Activated CD4-positive, alpha-beta T cell treated with anti-CD3 and anti-CD28 coated beads for 1 hour (primary cell): ENCODE measurements around the gene TBC1D2B.
A peak's percentile ranks its signal among the peaks of the same experiment; 100 is the strongest.

Source experiments
- DNase-seq: peaks from one replicate; pipeline ENCODE4 v3.0.0-alpha.2; 2020

The TBC1D2B gene

DNA sequence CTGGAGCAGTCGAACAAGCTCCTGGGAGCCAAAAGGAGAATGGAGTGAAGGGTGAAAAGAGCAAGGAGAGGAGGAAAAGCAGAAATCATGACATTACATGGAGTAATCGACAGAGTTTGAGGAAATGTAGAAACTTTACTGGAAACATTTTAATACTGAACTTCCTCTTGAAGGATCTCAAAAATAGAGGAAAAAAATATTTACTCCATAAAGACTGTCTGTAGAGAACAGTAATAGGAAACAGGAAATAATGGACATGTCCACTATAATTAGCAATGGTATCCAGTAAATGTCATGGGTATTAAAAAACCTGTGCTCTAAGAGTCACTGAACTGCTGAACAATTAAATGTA lies 53.0 kb downstream of the TBC1D2B start:
- no peak for DNase-seq

- DNase-seq: no peak
Measured at GRCh38 chr15:78023865-78024518, 53.5 kb downstream of the TBC1D2B start.

GRCh38 chr15:78023081-78023665 lies 54.3 kb downstream of the TBC1D2B start:
- DNase-seq: no peak

DNA sequence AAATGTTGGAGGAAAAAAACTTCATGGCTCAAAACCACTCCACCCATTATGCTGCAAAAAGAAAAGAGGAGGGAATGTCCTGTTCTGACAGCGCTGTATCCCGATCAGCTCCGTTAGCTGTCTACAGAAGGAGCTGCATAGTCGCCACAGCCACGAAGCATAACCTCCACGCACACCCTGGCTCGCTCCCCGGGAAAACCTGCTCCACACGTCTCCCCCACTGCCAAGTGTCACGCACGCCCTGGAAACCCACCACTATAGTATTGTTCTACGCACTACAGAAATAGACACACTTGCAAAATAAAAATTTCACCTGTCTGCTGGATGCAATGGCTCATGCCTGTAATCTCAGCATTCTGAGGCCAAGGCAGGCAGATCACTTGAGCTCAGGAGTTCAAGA lies 55.8 kb downstream of the TBC1D2B start:
- no peak for DNase-seq

GRCh38 chr15:78020007-78020406 lies 57.5 kb downstream of the TBC1D2B start:
- DNase-seq: no peak

GRCh38 chr15:78018946-78019644 lies 58.4 kb downstream of the TBC1D2B start:
- DNase-seq: no peak

DNA sequence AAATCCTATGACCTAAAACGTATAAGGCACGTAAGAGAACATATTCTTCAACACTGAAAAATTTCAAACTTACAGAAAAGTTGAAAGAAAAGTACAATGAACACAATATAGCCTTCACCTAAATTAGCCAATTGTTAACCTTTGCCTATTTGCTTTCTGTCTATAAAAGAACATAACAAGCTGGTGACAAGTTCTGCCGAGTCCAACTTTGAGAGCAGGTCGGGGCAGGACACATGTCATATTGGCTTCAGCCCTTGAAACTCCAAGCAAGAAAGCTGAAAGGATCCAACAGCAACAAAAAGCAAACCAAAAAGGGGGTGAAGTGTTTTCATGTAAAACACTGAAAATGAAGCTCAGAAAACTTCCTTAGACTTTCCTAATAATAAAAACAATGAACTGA lies 59.1 kb downstream of the TBC1D2B start:
- DNase-seq: no peak

GRCh38 chr15:78016860-78017259 lies 60.7 kb downstream of the TBC1D2B start:
- no peak for DNase-seq

DNA sequence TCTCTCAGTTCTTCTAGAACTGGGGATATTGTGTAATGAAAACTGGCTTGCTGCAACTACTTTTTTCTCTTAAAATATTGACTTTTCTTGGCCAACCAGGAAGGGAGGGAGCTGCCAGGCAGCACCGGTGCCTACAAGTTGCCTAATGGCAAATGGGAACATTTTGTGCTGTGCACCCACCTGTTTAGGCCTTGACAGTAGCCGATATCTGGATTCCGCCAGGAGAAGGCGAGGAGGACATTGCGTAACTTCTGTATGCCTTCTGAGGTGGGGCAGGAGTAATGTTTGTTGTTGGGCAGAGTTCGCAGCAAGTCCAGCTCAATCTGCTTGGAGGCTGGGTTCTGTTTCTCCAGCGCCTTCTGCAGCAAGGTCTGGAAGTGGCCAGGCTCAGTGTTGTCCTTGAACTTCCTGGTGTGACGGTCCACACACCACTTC lies 64.9 kb downstream of the TBC1D2B start:
- DNase-seq: no peak

DNA sequence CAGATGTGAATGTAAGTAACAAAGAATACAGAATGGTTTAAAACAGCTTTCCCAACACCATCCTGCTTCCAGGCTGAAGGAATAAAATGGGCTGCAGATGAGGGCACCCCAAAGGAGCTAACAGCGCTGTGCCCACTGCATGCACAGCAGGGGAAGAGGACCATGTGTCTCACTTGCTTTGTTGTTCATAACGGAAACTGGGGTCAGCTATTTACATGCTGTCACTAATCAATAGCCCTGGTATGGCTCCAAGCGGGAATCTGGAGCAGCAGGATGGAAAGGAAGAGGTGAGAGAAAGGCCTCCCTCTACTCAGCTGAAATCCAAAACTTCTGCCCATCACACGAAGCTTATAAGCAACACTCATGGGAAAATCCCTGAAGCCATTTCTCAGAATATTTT lies 67.4 kb downstream of the TBC1D2B start:
- no peak for DNase-seq

- no peak for DNase-seq
Measured at GRCh38 chr15:78007964-78008886, 69.3 kb downstream of the TBC1D2B start.

GRCh38 chr15:78007211-78007931 lies 70.1 kb downstream of the TBC1D2B start:
- no peak for DNase-seq

GRCh38 chr15:78006567-78007205 lies 70.8 kb downstream of the TBC1D2B start:
- no peak for DNase-seq

GRCh38 chr15:78004919-78005634 lies 72.4 kb downstream of the TBC1D2B start:
- DNase-seq: no peak

- DNase-seq: no peak
Measured at GRCh38 chr15:78004222-78004727, 73.2 kb downstream of the TBC1D2B start.

GRCh38 chr15:78003539-78004008 lies 73.9 kb downstream of the TBC1D2B start:
- no peak for DNase-seq

DNA sequence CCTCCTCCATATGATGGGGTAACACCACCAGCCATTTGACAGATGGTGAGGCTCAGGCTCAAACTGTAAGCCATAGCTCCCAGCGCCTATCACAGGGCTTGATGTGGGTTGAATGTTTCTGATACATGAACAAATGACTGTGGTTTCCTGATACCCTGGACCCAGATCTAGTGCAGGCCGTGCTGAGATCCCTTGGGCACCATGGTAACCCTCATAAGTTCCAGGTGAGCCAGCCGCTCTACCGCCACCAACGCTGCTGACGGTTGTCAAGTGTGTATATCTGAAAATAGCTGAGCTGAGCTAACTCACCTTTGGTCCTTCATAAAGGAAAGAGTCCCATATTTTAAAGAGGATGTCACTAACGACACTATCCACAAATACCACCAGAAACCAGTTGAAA lies 74.5 kb downstream of the TBC1D2B start:
- DNase-seq: no peak

- no peak for DNase-seq
Measured at GRCh38 chr15:78001656-78002055, 75.9 kb downstream of the TBC1D2B start.

- DNase-seq: no peak
Measured at GRCh38 chr15:78000927-78001249, 76.6 kb downstream of the TBC1D2B start.

DNA sequence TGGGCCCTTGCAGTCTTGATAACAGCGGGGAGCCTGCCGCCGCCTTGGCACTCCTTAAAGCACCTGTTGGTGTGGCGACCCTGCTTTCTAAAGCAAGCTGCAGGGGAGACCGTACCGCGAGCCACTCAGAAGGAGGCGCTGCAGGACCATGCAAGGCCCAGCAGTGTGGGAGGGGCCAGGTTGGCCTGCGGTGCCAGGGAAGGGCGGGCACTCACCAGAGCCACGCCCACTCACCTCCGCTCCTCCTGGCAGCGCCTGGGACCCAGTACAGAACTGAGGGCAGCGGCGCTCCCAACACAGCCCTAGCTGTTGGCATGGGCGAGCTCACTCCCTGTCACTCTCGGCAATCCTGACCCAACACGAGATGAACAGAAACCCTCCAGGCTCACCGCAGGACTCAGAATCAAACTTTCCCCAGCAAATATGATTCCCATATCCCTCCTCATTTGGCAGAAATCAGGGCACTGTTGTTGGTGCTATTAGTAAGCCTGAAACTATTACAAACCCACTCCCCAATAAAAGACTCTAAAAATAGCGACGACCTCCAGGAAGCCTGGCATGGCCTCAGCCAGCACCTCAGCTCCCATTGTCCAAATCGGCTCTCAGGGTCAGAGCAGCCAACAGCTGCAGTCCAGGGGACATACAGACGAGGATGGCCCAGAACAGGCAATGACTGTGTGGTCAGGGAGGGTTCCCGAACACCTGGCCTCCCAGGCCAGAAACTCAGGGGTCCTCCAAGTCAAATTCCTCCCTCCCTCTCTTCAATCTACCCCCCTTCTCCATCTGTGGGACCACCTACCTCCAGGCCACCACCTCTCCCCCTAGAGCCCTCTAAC lies 77.2 kb downstream of the TBC1D2B start:
- DNase-seq: peak; percentile 73
